NB4 (cell line): ENCODE measurements around the gene PLCB3.

Experiments used
- CTCF ChIP-seq: IDR thresholded peaks from one replicate; pipeline ENCODE4 v1.5.1; 2012; ENCODE audit warnings: low read depth, low read length
- MAX ChIP-seq: IDR thresholded peaks from 2 replicates; pipeline ENCODE4 v1.6.1; 2011; ENCODE audit warnings: low read depth, low read length
- POLR2A ChIP-seq: IDR thresholded peaks from 2 replicates; pipeline ENCODE4 v1.6.1; 2011; ENCODE audit warnings: mild to moderate bottlenecking; ENCODE audit not compliant: insufficient read length; ENCODE audit errors: extremely low read depth

- TF ChIP-seq POLR2A = no peak
- no peak for TF ChIP-seq CTCF
- TF ChIP-seq MAX = no peak
These were observed 46.5 kb downstream of the PLCB3 start for GRCh38 chr11:64297699-64298358.
